Uterus (tissue), 4 donors: ENCODE results near the gene STIM1. TPM values are rescaled to one million over a fixed set of nuclear protein-coding genes. Genes with fewer than 3 reads are reported as not detected.

ENCODE experiments used
- DNase-seq, 2 donors: peaks; one replicate each; pipeline ENCODE4 v3.0.0-alpha.2; 2019 to 2020
- H3K27ac ChIP-seq, 2 donors: fragments of 200-600 bp; sonication (generic); 1 replicate in 1 of 2; 2 replicates in 1 of 2; pipeline ENCODE4 v1.5.1; 2016 to 2018
- H3K27me3 ChIP-seq, 2 donors: fragments of 200-600 bp; sonication (generic); one replicate each; pipeline ENCODE4 v1.5.1; 2018 to 2019; ENCODE audit warnings: control low read depth in 1 of 2
- H3K36me3 ChIP-seq, 2 donors: fragments of 200-600 bp; sonication (generic); one replicate each; pipeline ENCODE4 v1.5.1; 2019; ENCODE audit warnings: control low read depth in 1 of 2
- H3K4me1 ChIP-seq, 2 donors: fragments of 200-600 bp; sonication (generic); one replicate each; pipeline ENCODE4 v1.5.1; 2018 to 2019; ENCODE audit warnings: control low read depth in 1 of 2
- H3K4me3 ChIP-seq, 2 donors: fragments of 200-600 bp; sonication (generic); 1 replicate in 1 of 2; 2 replicates in 1 of 2; pipeline ENCODE4 v1.5.1; 2018 to 2019; ENCODE audit warnings: mild to moderate bottlenecking in 1 of 2
- H3K9me3 ChIP-seq, 2 donors: fragments of 200-600 bp; sonication (generic); one replicate each; pipeline ENCODE4 v1.5.1; 2019; ENCODE audit warnings: control low read depth in 1 of 2
- CTCF ChIP-seq, 4 experiments: fragments of 200-600 bp in 2 of 4; fragments of 450-650 bp in 2 of 4; sonication (generic) in 2 of 4; IDR thresholded peaks; one replicate each; pipeline ENCODE4 v1.5.1; 2016 to 2019; ENCODE audit warnings: antibody characterized with exemption in 4 of 4, mild to moderate bottlenecking in 2 of 4, moderate library complexity in 1 of 4
- POLR2A ChIP-seq, 2 donors: fragments of 450-650 bp; IDR thresholded peaks; one replicate each; pipeline ENCODE4 v1.6.1; 2016; ENCODE audit warnings: antibody characterized with exemption in 2 of 2, mild to moderate bottlenecking in 1 of 2, moderate library complexity in 1 of 2
- intact Hi-C: fragments of 100-400 bp; cut with DNase I; formaldehyde crosslinking; loops from one replicate; pipeline ENCODE4 v1.15.1; 2023; ENCODE audit warnings: low total_unique reads
- total RNA-seq, 4 donors: library from RNA; depleted of rRNA in 3 of 4; stranded (reverse); fragments of >200 nt in 3 of 4; gene quantifications; one replicate each; pipeline versions ENCODE4 v1.1.0 to v1.2.4, GENCODE V29; 2014 to 2023
- donor health status: DM: yes; HTN: yes; CAD: no.

STIM1 gene
- total RNA-seq, 4 donors from 2014 or later: 37.6 to 114 (median 56.3) TPM

- H3K4me1 ChIP-seq: no peaks in the 10 kb centered on the region
- no peak for TF ChIP-seq CTCF (IDR thresholded peaks at IDR 0.05)
- no peak for TF ChIP-seq POLR2A (IDR thresholded peaks at IDR 0.05)
- no peaks in the 10 kb centered on the region for H3K36me3 ChIP-seq
- no peaks in the 10 kb centered on the region for H3K27me3 ChIP-seq
- no peaks in the 10 kb centered on the region for H3K9me3 ChIP-seq
- H3K27ac ChIP-seq: peak overlapping the region; percentile 34 to 42
- no peak overlapping the region for H3K4me3 ChIP-seq
- intact Hi-C loops: no loop called here
- DNase-seq: no peak
Observed at GRCh38 chr11:3929232-3929631, 73.8 kb downstream of the STIM1 start.

- no peak for TF ChIP-seq CTCF (IDR thresholded peaks at IDR 0.05)
- no peak for TF ChIP-seq POLR2A (IDR thresholded peaks at IDR 0.05)
Observed at GRCh38 chr11:3929649-3930048, 74.2 kb downstream of the STIM1 start.

GRCh38 chr11:3932698-3933097, 77.2 kb downstream of the STIM1 start:
- intact Hi-C loops: no loop called here
- no peak overlapping the region for H3K27ac ChIP-seq
- TF ChIP-seq POLR2A (IDR thresholded peaks at IDR 0.05): no peak
- DNase-seq: no peak
- H3K27me3 ChIP-seq: no peaks in the 10 kb centered on the region
- no peaks in the 10 kb centered on the region for H3K4me1 ChIP-seq
- H3K36me3 ChIP-seq: no peaks in the 10 kb centered on the region
- H3K4me3 ChIP-seq: no peak overlapping the region
- H3K9me3 ChIP-seq: no peaks in the 10 kb centered on the region

More at GRCh38 chr11:3929649-3930048, 74.2 kb downstream of the STIM1 start:
- H3K27ac ChIP-seq: peak overlapping the region; percentile 42 to 46
- peak; percentile 34 to 37 for DNase-seq
- no peaks in the 10 kb centered on the region for H3K27me3 ChIP-seq
- H3K4me3 ChIP-seq: no peak overlapping the region
- H3K9me3 ChIP-seq: no peaks in the 10 kb centered on the region
- no peaks in the 10 kb centered on the region for H3K4me1 ChIP-seq
- H3K36me3 ChIP-seq: no peaks in the 10 kb centered on the region
- intact Hi-C loops: no loop called here

GRCh38 chr11:3933165-3933628, 77.7 kb downstream of the STIM1 start:
- intact Hi-C loops: no loop called here
- Histone ChIP-seq H3K27ac (no peak overlapping the region), H3K36me3 (no peaks in the 10 kb centered on the region), H3K4me1 (no peaks in the 10 kb centered on the region), H3K4me3 (no peak overlapping the region), H3K9me3 (no peaks in the 10 kb centered on the region), H3K27me3 (no peaks in the 10 kb centered on the region)
- TF ChIP-seq POLR2A (IDR thresholded peaks at IDR 0.05) (no peak), CTCF (IDR thresholded peaks at IDR 0.05) (no peak)
- DNase-seq: no peak

- H3K9me3 ChIP-seq: no peaks in the 10 kb centered on the region
- no peak overlapping the region for H3K4me3 ChIP-seq
- H3K4me1 ChIP-seq: peaks cover 0 to 11% of the 10 kb centered on the region in 2 donors
- TF ChIP-seq CTCF (IDR thresholded peaks at IDR 0.05): no peak
- no peak for TF ChIP-seq POLR2A (IDR thresholded peaks at IDR 0.05)
- DNase-seq: no peak
- H3K27me3 ChIP-seq: no peaks in the 10 kb centered on the region
- no peaks in the 10 kb centered on the region for H3K36me3 ChIP-seq
- intact Hi-C loops: no loop called here
- H3K27ac ChIP-seq: peak overlapping the region; percentile 60 to 64
Observed at GRCh38 chr11:3934658-3935057, 79.2 kb downstream of the STIM1 start.

- H3K36me3 ChIP-seq: no peaks in the 10 kb centered on the region
- intact Hi-C loops: no loop called here
- no peaks in the 10 kb centered on the region for H3K27me3 ChIP-seq
- H3K9me3 ChIP-seq: no peaks in the 10 kb centered on the region
- H3K4me3 ChIP-seq: no peak overlapping the region
- DNase-seq: no peak
- peak overlapping the region in 1 of 2 donors; percentile 11 for H3K27ac ChIP-seq
- TF ChIP-seq CTCF (IDR thresholded peaks at IDR 0.05) (no peak), POLR2A (IDR thresholded peaks at IDR 0.05) (no peak)
- H3K4me1 ChIP-seq: peaks cover 0 to 11% of the 10 kb centered on the region in 2 donors
Observed at GRCh38 chr11:3936517-3936916, 81.1 kb downstream of the STIM1 start.
